Measurements from ENCODE around the gene RPS6KB2. TPM values are rescaled to one million over a fixed set of nuclear protein-coding genes. Genes with fewer than 3 reads are reported as not detected.

RPS6KB2 gene
- total and polyA plus RNA-seq, 2 donors (not counting 3 experiments of a cell fraction or from before 2014, with no cell fraction given) = 53.8 to 60.0 TPM

- no peaks in the 10 kb centered on the region for H3K79me2 ChIP-seq (ENCODE audit: control insufficient read depth, insufficient read depth, low read length)
- H3K9ac ChIP-seq (replicated peaks; ENCODE audit: extremely low read depth, insufficient read depth, low read length) = no peak overlapping the region
- intact Hi-C loops (cut with micrococcal nuclease) (no loop called here), dilution Hi-C loops (cut with MboI; ENCODE audit: extremely low pct_ligation_motif_present, low sequenced_read_pairs) (no loop called here)
- no TSS peak for BruUV-seq (replicated peaks)
- no peaks in the 10 kb centered on the region for H3K9me3 ChIP-seq (replicated peaks; ENCODE audit: control insufficient read depth, insufficient read depth, low read length)
- H3K36me3 ChIP-seq (ENCODE audit: control insufficient read depth in 2 of 2, extremely low read depth in 1 of 2, insufficient read depth in 2 of 2, low read length in 2 of 2) = no peaks in the 10 kb centered on the region
- DNase-seq (ENCODE audit: low read depth, low spot score) (no peak), FAIRE-seq (no peak)
- H3K4me2 ChIP-seq (ENCODE audit: insufficient read depth, low read length) = no peak overlapping the region
- CTCF ChIA-PET = interaction anchor here (1.0 kb wide), 1 partner anchor 22 kb away, joined by 3 read pairs; no protein-coding TSS in a partner anchor
- no peak overlapping the region for H3K4me3 ChIP-seq (replicated peaks in 1 of 3; ENCODE audit: insufficient read depth in 1 of 3, low read depth in 1 of 3, low read length in 3 of 3)
- no peaks in the 10 kb centered on the region for H3K9me1 ChIP-seq (replicated peaks; ENCODE audit: control insufficient read depth, extremely low read depth, insufficient read depth, low read length)
- H3K27ac ChIP-seq (ENCODE audit: insufficient read depth, low read depth, low read length) = no peak overlapping the region
- peaks cover 7% of the 10 kb centered on the region for H3K4me1 ChIP-seq (ENCODE audit: control insufficient read depth, extremely low read depth, insufficient read depth, low read length)
- no peaks in the 10 kb centered on the region for H3K27me3 ChIP-seq (ENCODE audit: control insufficient read depth in 2 of 2, insufficient read depth in 2 of 2, low read length in 2 of 2)
- TF ChIP-seq MYC (IDR thresholded peaks at IDR 0.05; ENCODE audit: low read depth, low read length) = no peak
- no peak for TF ChIP-seq POLR2A (IDR thresholded peaks at IDR 0.05; ENCODE audit: low read depth, low read length)
- no peak for TF ChIP-seq GATA2 (IDR thresholded peaks at IDR 0.05; ENCODE audit: insufficient read depth, insufficient read length, low read depth, low read length)
- no peak for TF ChIP-seq CTCF (IDR thresholded peaks at IDR 0.05; ENCODE audit: extremely low read depth in 1 of 2, insufficient read depth in 1 of 2, low read depth in 1 of 2, low read length in 2 of 2)
- no peak for TF ChIP-seq JUN (IDR thresholded peaks at IDR 0.05; ENCODE audit: borderline replicate concordance, insufficient read depth, insufficient read length, low read depth)
- no peak for TF ChIP-seq FOS (IDR thresholded peaks at IDR 0.05; ENCODE audit: borderline replicate concordance, insufficient read depth, low read length)
- no peak for TF ChIP-seq EZH2 (IDR thresholded peaks at IDR 0.05; ENCODE audit: borderline replicate concordance, low read depth, low read length, severe bottlenecking)
- TF ChIP-seq, protein P1, sequence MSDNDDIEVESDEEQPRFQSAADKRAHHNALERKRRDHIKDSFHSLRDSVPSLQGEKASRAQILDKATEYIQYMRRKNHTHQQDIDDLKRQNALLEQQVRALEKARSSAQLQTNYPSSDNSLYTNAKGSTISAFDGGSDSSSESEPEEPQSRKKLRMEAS (IDR thresholded peaks at IDR 0.05; ENCODE audit: insufficient read depth, insufficient read length) = no peak
- TF ChIP-seq POLR2AphosphoS5 (IDR thresholded peaks at IDR 0.05; ENCODE audit: insufficient read depth, low read depth, low read length) = no peak
- H4K20me1 ChIP-seq (replicated peaks; ENCODE audit: control insufficient read depth, extremely low read depth, insufficient read depth, low read length) = no peaks in the 10 kb centered on the region
- no peak overlapping the region for H2AFZ ChIP-seq (ENCODE audit: low read depth, low read length)
- POLR2A ChIA-PET = no interaction called here
Measured at GRCh38 chr11:67453816-67454732, 25.8 kb downstream of the RPS6KB2 start.

Measured in endothelial cell of umbilical vein (primary cell).